Measurements from ENCODE around the gene PAX4. TPM values are rescaled to one million over a fixed set of nuclear protein-coding genes. Genes with fewer than 3 reads are reported as not detected.

The PAX4 gene
- not detected in 2 replicates for total RNA-seq (2014; rRNA removed; shearing (Covaris generic); ENCODE audit: low replicate concordance)

GRCh38 chr7:127618042-127618441, at the start of gene PAX4:
TSS of gene PAX4 (minus strand) at chr7:127618142. CDS start at chr7:127615928, 2,214 bp downstream.
- in situ Hi-C loops (cut with HindIII; ENCODE audit: low pct_unique_long_range_greater_than_20kb, low sequenced_read_pairs): no loop called here
- DNase-seq (ENCODE audit: low read depth): no peak

- DNase-seq (ENCODE audit: low read depth): no peak
- in situ Hi-C loops (cut with HindIII; ENCODE audit: low pct_unique_long_range_greater_than_20kb, low sequenced_read_pairs): no loop called here
Observed at GRCh38 chr7:127667017-127667670, 49.2 kb upstream of the PAX4 start.

GRCh38 chr7:127666602-127667001, 48.7 kb upstream of the PAX4 start:
- in situ Hi-C loops (cut with HindIII; ENCODE audit: low pct_unique_long_range_greater_than_20kb, low sequenced_read_pairs): no loop called here
- no peak for DNase-seq (ENCODE audit: low read depth)

- DNase-seq (ENCODE audit: low read depth): no peak
- in situ Hi-C loops (cut with HindIII; ENCODE audit: low pct_unique_long_range_greater_than_20kb, low sequenced_read_pairs): no loop called here
Observed at GRCh38 chr7:127665922-127666321, 48.0 kb upstream of the PAX4 start.

GRCh38 chr7:127658970-127659630, 41.2 kb upstream of the PAX4 start:
- in situ Hi-C loops (cut with HindIII; ENCODE audit: low pct_unique_long_range_greater_than_20kb, low sequenced_read_pairs): no loop called here
- DNase-seq (ENCODE audit: low read depth): no peak

- in situ Hi-C loops (cut with HindIII; ENCODE audit: low pct_unique_long_range_greater_than_20kb, low sequenced_read_pairs): no loop called here
- no peak for DNase-seq (ENCODE audit: low read depth)
Observed at GRCh38 chr7:127657500-127657899, 39.6 kb upstream of the PAX4 start.

GRCh38 chr7:127655720-127656119, 37.8 kb upstream of the PAX4 start:
- DNase-seq (ENCODE audit: low read depth): no peak
- in situ Hi-C loops (cut with HindIII; ENCODE audit: low pct_unique_long_range_greater_than_20kb, low sequenced_read_pairs): no loop called here

- DNase-seq (ENCODE audit: low read depth): peak; percentile 7
- in situ Hi-C loops (cut with HindIII; ENCODE audit: low pct_unique_long_range_greater_than_20kb, low sequenced_read_pairs): no loop called here
Observed at GRCh38 chr7:127654404-127655394, 36.8 kb upstream of the PAX4 start.

- DNase-seq (ENCODE audit: low read depth): no peak
- in situ Hi-C loops (cut with HindIII; ENCODE audit: low pct_unique_long_range_greater_than_20kb, low sequenced_read_pairs): no loop called here
Observed at GRCh38 chr7:127653396-127653795, 35.5 kb upstream of the PAX4 start.

- peak; percentile 15 for DNase-seq (ENCODE audit: low read depth)
- in situ Hi-C loops (cut with HindIII; ENCODE audit: low pct_unique_long_range_greater_than_20kb, low sequenced_read_pairs): no loop called here
Observed at GRCh38 chr7:127652333-127653248, 34.6 kb upstream of the PAX4 start.

GRCh38 chr7:127651556-127652332, 33.8 kb upstream of the PAX4 start, which contains the start of gene SND1:
TSS of gene SND1 (plus strand) at chr7:127652194. CDS start at chr7:127652374, 180 bp downstream.
- in situ Hi-C loops (cut with HindIII; ENCODE audit: low pct_unique_long_range_greater_than_20kb, low sequenced_read_pairs): no loop called here
- DNase-seq (ENCODE audit: low read depth): peak; percentile 99

- in situ Hi-C loops (cut with HindIII; ENCODE audit: low pct_unique_long_range_greater_than_20kb, low sequenced_read_pairs): no loop called here
- DNase-seq (ENCODE audit: low read depth): no peak
Observed at GRCh38 chr7:127650847-127651555, 33.1 kb upstream of the PAX4 start.

- in situ Hi-C loops (cut with HindIII; ENCODE audit: low pct_unique_long_range_greater_than_20kb, low sequenced_read_pairs): no loop called here
- no peak for DNase-seq (ENCODE audit: low read depth)
Observed at GRCh38 chr7:127648986-127649385, 31.0 kb upstream of the PAX4 start.

GRCh38 chr7:127647636-127648035, 29.7 kb upstream of the PAX4 start:
- in situ Hi-C loops (cut with HindIII; ENCODE audit: low pct_unique_long_range_greater_than_20kb, low sequenced_read_pairs): no loop called here

GRCh38 chr7:127644484-127644883, 26.5 kb upstream of the PAX4 start:
- in situ Hi-C loops (cut with HindIII; ENCODE audit: low pct_unique_long_range_greater_than_20kb, low sequenced_read_pairs): no loop called here
- no peak for DNase-seq (ENCODE audit: low read depth)

More at GRCh38 chr7:127647636-127648035, 29.7 kb upstream of the PAX4 start:
- no peak for DNase-seq (ENCODE audit: low read depth)

- in situ Hi-C loops (cut with HindIII; ENCODE audit: low pct_unique_long_range_greater_than_20kb, low sequenced_read_pairs): no loop called here
- DNase-seq (ENCODE audit: low read depth): no peak
Observed at GRCh38 chr7:127638197-127638596, 20.3 kb upstream of the PAX4 start.

Measured in Caki2 (cell line).